GM19238 (cell line): ENCODE results near the gene RBP5.

Experiments used
- DNase-seq: peaks from one replicate; pipeline ENCODE4 v3.0.0; 2011; ENCODE audit warnings: low spot score; ENCODE audit not compliant: insufficient read length

The RBP5 gene, protein sequence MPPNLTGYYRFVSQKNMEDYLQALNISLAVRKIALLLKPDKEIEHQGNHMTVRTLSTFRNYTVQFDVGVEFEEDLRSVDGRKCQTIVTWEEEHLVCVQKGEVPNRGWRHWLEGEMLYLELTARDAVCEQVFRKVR

DNA sequence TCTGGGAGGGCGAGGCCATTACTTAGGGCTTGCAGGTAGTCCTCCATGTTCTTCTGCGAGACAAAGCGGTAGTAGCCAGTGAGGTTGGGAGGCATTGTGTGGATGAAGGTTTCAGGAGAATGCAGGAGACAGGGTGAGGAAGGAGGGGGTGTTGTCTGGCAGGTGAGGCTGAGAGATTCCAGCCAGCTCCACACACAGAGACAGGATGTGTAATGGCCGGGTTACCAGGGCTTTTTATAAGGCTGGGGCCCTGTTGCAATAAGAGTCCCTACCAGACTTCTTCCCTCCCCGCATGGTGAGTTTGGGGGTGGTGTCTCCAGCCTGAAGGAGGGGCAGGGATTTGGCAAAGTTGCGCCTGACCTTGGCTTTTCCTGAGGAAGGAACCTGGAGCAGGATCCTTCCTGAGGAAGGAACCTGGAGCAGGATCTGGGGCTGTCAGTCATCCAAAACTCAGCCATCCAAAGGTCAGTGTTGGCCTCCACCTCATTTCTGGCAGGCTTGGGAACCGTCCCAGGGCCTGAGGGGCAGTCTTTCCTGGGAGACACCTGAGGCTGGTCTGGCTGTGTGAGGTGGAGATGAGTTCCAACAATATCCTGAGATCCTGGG lies at the start of gene RBP5:
TSS of gene RBP5 (minus strand) at position 209 of the 606 bp plus-strand sequence. CDS start at position 95, 114 bp downstream.
- DNase-seq: no peak

DNA sequence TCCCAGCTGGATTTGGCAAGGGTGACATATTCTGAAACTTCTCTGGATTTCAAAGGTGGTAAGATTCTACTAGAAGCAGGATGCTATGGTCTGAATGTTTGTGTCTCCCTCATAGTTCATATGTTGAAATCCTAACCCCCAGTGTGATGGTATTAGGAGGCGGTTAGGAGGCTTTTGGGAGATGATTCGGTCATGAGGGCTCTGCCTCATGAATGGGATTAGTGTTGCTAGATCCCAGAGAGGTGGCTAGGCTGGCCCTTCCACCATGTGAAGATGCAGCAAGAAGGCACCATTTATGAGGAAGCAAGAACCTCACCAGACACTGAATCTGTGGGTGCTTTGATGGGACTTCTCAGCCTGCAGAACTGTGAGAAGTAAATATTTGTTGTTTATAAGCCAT lies 49.8 kb upstream of the RBP5 start:
- no peak for DNase-seq

DNA sequence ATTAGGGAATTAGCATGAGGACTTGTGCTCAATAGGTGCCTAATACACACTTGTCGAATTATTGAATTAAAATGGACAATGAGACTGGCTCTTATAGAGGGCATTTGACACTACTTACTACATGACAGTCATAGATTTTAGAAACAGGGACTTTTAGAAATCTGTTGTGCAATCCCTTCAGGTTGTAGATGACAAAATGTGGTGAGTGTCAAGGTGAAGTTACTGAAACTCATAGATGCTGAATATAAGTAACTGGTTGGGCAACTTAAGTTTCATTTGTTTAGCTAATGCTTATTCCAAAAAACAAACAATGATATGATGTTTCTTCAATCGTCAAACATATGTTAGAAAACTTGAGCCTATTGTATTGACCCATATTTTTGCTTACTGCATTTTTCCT lies 47.9 kb upstream of the RBP5 start:
- DNase-seq: no peak

DNA sequence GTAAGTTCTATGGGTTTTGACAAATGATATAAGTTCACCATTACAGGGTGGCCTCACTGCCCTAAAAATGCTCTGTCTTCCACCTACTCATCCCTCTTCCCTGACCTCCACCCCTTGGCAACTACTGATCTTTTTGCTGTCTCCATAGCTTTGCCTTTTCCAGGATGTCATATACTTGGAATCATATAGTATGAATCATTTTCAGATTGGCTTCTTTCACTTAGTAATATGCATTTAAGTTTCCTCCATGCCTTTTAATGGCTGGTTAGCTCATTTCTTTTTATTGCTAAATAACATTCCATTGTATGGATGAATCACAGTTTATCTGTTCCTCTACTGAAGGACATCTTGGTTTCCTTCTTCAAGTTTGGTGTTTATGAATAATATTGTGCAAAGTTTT lies 46.8 kb upstream of the RBP5 start:
- no peak for DNase-seq

DNA sequence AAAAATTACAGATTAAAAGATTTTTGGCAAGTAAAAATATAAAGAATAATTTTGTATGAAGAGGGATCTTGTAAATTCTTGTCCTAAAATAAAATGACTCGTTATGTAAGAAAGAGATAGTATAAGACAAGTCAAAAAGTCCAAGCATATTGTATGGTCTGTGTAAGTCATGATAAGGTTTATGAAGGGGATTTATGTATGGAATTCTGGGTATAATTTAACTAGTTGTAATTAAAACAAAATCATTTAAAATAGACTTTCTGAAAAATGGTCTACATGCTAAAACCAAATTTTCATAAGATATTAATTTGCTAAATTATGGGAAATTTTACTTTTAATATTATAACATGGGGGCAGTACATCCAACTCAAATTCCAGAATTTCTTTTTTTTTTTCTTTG lies 43.2 kb upstream of the RBP5 start:
- no peak for DNase-seq

DNA sequence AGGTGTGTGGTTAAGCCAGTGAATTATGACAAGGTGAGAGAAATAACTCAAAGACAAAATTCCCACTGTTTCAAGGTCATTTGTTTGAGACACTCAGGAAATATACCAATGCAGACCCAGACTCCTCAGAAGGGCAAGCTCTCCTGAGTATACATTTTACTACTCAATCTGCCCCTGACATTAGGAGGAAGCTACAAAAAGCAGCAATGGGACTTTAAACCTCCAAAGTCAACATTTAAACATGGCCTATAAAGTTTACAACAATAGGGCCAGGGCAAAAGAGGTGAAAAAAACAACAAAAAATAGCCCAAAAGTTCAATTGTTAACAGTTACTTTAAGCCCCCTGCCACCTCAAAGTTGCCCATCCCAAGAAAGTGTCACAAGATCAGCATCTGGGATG lies 41.3 kb upstream of the RBP5 start:
- DNase-seq: no peak

DNA sequence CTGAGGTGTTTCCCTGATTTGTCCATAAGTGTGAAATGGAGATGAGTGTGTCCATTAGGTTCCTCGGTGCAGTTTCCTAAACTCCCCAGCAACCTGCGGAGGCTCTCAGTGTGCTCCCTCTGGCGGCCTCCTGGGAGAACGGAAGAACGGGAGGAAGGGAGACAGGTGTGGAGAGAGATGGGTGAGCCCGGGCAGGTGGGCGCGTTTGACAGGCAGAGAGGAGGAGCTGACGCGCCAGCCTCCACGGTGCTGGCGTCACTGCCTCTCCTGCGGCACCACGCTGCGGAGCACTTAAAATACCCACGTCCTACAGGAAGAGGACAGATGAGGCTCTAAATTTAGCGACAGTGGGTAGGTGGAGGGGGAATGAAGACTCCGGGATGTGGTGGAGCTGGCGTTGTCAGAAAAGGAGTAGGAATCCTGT lies 34.0 kb upstream of the RBP5 start:
- no peak for DNase-seq

DNA sequence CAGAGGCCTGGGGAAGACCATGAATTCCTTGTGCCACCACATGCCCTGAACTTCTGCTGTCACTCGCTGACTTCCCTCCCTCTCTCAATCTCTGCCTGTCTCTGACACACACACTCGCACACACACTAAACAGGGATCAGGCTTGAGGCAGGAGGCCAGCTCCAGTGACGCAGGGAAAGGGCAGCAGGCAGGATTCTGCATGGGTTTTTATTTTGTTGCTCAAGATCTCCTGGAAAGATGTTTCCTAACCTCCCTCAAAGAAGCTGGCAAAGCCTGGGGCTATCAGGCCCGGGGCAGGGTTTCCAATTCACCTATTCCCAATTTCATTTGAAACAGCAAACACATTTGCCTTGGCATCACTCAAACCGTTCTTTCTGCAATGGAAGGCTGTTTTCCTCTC lies 33.1 kb upstream of the RBP5 start:
- DNase-seq: no peak

DNA sequence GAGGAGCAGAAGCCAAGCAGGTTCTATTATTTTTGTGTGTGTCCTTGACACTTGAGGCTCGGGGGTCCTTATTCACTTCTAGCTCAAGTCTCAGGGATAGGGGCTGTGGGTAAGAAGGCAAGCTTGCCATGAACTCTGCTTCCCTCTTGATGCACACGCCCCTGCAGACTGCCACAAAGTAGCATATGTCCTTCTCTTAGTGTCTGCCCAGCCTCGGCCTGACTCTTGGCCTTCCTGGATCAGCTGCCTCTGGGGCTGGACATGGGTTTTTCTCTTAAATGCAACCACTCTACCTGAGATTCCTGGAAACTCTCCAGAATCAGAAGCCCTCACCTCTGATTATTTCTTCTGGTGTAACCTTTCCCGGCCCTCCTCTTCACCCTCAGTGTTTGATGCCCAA lies 32.6 kb upstream of the RBP5 start:
- no peak for DNase-seq

DNA sequence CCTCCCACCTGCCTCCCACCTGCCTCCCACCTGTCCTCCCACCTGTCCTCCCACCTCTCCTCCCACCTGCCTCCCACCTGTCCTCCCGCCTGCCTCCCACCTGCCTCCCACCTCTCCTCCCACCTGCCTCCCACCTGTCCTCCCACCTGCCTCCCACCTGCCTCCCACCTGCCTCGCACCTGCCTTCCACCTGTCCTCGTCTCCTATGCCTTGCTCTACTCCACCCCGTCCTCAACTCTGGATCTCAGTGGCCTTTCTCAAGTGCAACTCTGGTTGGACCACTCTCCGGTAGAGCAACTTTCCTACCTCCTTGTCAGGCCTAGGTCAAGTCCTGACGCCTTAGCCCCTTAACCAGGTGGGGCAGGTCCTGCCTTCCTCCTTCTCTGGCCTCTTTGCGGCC lies 31.5 kb upstream of the RBP5 start:
- no peak for DNase-seq

DNA sequence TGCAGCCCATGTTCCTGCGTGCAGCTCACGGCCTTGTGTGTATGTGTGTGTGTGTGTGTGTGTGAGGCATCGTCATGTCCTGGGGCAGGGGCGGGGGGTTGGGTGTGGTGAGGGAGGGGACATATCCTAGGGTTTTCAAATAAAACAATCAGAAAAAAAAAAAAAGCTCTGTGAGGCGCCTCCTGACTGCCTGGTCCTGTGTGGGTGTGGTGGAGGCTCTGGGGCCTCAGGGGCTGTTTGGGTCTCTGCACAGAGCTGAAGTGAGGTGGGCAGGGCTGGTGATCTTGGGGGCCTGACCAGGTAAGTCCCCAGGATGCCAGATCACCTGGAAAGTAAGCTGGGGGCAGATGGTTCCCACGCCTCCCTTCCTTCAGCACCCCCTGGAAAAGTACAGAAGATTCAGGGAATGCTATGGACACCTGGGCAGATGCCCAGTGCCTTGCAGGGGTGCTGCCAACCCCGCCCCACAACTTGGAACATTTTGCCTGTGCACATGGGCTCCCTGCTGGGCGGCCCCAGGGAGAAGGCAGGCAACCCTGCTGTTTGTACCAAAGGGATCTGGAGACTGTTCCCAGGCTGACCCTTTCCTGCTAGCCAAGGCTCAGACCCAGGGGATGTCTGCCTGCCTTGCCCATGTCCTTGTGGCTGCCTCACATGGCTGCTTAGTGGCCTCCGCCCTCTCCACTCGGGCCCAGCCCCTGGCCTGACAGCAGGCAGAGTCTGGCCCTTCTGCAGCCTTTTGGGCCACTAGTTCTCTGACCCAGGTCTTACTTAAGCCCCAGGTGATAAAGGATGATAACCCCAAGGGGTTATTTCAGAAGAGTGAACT lies 30.3 kb upstream of the RBP5 start:
- no peak for DNase-seq

DNA sequence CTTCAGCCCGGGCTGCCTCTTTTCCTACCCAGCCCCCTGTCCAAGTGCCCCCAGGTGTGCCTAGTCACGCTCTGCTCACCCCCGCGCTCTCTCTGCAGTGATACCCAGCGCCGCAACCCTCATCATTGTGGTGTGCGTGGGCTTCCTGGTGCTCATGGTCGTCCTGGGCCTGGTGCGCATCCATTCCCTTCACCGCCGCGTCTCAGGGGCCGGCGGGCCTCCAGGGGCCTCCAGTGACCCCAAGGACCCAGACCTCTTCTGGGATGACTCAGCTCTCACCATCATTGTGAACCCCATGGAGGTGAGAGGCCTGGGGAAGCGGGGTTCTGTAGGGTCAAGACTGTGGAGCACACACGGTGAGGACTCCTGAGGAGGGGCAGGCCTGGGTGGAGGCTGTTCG lies 28.7 kb upstream of the RBP5 start:
- no peak for DNase-seq

DNA sequence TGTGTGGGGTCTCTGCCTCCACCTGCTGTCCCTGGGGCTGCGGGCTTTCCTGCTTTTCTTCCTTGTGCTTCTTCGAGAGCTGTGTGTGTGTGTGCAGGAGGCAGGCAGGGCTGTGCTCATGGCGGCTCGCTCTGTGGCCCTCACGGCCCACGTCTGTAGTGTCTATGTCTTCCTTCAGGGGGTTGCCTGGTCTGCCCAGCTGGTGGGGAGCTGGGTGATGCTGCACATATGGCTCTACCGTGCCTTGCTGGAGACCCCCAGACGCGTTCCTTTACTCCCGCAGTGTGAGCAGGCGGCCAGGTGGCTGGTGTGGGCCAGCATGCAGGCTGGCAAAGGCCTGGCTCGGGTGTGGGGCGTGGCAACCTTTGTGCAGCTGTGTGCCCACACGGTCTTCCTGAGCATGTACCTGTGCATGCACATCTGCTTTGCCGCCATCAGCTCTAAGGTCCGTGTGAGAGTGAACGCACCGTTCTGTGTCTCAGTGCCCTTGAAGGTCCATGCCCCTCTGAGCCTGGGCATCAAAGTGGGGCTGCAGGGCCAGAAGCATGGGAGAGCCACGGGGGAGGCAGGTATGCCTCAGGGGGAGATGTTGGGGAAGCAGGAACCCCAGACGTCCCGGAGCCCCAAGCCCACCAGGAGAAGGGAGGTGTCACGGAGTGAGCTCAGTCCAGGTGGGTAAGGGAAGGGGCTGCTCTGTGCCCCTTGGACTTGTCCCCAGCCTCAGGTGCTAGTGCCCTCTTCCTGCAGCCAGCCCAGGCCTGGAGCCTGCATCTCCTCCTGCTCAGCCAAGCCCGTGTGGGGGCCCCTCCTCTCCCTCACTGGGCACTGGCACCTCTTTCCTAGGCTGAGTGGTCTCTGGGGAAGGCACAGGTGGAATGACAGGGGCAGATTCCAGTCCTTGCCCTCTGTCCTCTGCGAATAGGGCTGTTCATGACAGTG lies 27.8 kb upstream of the RBP5 start:
- no peak for DNase-seq

DNA sequence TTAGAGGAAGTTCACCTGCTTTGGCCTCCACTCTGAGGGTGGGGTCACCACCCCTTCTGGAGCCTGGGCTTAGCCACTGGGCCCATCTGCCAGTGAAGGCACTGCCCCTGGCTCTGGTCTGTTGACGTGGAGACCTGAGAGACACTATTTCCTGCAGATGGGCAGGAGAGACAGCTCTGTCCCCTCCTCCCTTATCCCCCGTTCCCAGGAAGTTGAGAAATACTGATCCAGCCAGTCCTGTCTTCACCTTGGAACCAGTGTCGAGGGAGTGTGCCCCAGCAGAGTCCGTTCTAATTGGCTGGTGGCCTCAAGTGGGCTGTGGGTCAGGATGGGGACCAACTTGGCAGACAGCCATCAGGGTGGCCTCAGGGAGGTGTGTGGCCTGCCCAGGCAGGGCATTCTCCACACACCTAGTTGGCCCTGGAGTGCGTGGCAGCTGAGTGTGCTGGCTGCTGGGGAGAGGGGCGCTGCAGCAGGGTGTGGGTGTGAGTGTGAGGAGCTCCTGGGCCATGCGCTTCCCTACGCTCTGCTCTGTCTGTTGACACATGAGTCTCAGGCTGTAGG lies 26.9 kb upstream of the RBP5 start:
- DNase-seq: no peak

DNA sequence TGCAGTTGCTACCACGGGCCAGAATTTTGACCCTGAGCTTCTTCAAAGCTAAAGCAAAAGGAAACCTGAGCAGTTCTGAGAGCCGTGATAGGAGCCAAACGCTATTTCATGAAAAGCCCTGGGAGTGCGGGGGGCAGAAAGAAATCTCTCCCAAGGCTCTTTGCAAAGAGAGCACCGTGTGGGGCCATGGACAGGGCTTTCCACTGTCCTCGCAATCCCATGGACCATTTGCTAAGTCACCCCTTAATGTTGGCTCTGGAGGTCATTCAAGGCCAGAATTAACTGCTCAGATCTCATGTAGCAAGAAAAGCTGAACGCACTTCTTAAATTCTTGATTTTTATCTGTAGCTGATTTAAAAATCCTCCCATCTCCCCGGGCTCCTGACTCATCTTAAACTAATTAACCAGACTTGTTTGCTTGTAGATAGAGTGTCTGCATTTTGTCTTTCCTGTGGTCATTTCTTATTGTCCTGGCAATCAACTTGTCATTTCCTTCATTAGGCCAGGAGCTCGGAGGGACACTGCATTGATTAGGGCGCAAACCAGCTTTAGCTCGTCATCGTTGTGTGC lies 26.3 kb upstream of the RBP5 start:
- no peak for DNase-seq

DNA sequence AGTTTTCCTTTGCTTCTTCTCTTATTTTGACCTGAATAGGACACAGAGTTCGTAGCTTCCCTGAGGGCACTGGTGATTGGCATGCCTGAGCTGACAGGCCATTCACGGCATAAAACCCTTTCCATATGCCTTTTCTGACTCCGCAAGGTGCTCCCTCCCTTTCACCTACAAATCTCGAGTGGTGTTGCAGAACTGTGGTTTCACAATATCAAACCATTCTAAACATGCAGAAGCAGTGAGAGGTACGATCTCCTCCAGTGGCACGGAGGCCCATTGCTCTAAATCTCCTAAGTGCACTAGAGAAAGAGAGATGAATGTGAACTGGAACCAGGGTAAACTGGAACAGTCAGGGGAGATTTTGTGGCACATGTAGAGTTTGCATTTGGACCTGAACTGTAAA lies 25.4 kb upstream of the RBP5 start:
- DNase-seq: no peak

DNA sequence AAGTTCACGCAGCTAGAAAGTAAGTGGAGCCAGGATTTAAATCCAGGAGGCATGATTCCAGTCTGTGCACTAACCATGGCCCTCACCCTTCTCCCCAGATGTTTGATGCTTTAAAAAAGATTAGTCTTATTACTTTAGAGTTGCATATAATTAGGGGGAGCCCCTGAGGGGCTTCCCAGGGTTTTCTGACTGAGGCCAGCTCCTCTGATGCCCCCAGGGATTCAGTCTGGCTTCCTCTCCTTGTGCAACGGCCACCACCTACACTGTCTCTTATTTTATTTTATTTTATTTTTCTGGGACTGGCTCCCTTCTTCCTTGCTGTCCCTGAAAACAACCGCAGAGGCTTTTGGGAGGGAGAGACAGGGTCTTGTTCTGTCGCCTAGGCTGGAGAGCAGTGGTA lies 24.1 kb upstream of the RBP5 start:
- no peak for DNase-seq

DNA sequence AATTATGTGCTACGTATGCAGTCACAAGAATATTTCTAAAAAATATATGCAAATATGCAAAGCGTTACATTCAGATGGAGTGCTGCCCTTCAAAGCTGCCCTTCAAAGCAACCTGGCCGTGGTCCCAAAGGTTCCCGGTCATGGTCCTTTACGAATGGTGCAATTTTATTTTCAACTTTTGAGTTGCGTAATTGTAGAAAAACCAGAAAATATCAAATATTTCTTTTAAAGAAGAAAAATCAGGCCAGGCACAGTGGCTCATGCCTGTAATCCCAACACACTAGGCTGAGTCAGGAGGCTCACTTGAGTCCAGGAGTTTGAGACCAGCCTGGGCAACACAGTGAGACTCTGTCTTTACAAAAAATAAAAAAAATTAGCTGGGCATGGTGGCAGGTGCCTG lies 22.8 kb upstream of the RBP5 start:
- DNase-seq: no peak

DNA sequence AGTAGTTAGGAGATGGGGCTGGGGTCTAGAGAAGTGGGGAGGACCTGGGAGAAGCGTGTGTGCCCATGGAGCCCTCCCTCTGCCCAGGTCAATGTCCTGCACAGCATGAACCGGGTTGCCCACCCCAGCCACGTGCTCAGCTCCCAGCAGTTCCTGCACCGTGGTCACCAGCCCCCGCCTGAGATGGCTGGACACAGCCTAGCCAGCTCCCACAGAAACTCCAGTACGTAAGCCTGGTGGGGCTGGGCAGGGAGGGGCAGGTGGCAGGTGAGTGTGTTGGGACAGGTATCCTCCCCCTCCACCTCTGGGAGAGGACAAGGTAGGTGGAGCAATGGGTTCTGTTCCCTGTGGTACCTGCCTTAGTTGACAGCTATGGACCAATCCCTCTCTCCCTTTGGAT lies 22.2 kb upstream of the RBP5 start:
- no peak for DNase-seq

DNA sequence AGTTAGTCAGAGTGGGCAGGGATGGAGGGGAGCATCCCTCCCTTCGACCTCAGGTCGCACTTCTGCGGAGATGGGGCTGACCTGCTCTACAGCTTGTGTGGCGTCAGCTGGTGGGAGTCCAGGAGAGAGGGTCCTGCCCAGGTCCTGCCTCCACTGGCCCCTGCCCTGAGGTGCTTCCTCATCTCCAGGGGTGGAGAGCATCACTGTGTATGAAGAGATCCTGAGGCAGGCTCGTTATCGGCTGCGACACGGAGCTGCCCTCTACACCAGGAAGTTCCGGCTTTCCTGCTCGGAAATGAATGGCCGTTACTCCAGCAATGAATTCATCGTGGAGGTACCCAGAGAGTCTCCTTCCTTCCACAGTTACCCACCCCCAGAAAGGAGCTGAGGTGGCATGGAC lies 21.7 kb upstream of the RBP5 start:
- DNase-seq: no peak

DNA sequence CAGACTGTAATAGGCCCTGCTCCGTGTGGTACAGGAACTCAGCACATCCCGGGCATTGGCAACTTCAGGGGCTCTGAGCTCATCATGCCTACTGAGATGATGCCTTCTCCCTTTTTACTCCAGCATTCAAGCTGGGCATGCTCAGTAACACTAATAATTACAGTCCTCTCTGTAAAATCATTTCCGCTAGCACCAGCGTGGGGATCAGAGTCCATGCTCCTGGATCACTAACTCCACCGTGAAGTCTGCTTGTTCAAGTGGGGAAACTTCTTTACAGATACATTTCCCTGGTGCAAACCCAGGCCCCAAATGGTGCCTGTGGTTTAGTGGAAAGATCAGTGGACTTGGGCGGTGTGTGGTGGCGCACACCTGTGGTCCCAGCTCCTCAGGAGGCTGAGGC lies 18.2 kb upstream of the RBP5 start:
- DNase-seq: no peak
